HCT116 (cell line): ENCODE results near the gene TMEM151A. TPM values are rescaled to one million over a fixed set of nuclear protein-coding genes. Genes with fewer than 3 reads are reported as not detected.

Experiments used
- ATAC-seq: fragments of 200-7000 bp; cut with Tn5 transposase; 2 replicates; pipeline ENCODE4 v1.9.1; 2020; ENCODE audit warnings: mild to moderate bottlenecking, moderate library complexity
- BruUV-seq: library from RNA; stranded (reverse); fragments of 400-500 nt; replicated peaks from 2 replicates; lab custom pipeline; 2021; lab: Mats Ljungman, UMichigan
- CTCF ChIA-PET: fragments of 300-600 bp; sonication (Branson Sonifier 250); formaldehyde crosslinking; loops from one replicate; lab custom pipeline; 2021; ENCODE audit warnings: antibody characterized with exemption; lab: Charles Lee
- POLR2A ChIA-PET: fragments of 300-600, 350-600 bp; sonication (Branson Sonifier 250); formaldehyde crosslinking; loops from one replicate; lab custom pipeline; 2021; ENCODE audit warnings: antibody characterized with exemption; lab: Charles Lee
- RAD21 ChIA-PET, 2 experiments: fragments of 300-600 bp; sonication (Branson Sonifier 250); formaldehyde crosslinking; loops; one replicate each; lab custom pipeline; 2023; ENCODE audit warnings: low total read pairs in 2 of 2; ENCODE audit not compliant: uncharacterized antibody in 2 of 2, unreplicated experiment in 2 of 2, low non-redundant PET in 1 of 2; lab: Charles Lee
- DNase-seq: peaks from one replicate; pipeline ENCODE4 v3.0.0-alpha.2; 2010; ENCODE audit warnings: low read depth, low spot score
- H2AFZ ChIP-seq: fragments of 200-600 bp; shearing (Covaris generic), sonication (generic); 2 replicates; pipeline ENCODE4 v1.6.1; 2017; ENCODE audit warnings: low read depth, mixed run types, mixed read lengths, antibody characterized with exemption, low read length; ENCODE audit not compliant: poor library complexity, severe bottlenecking
- H3K27ac ChIP-seq: 2 replicates; pipeline ENCODE4 v1.5.1; 2012; ENCODE audit warnings: low read depth, low read length
- H3K27me3 ChIP-seq: fragments of 200-600 bp; sonication (generic); 2 replicates; pipeline ENCODE4 v1.6.1; 2016; ENCODE audit warnings: mixed run types, low read length, mixed read lengths; ENCODE audit not compliant: insufficient read depth
- H3K36me3 ChIP-seq, 2 experiments: fragments of 200-500 bp in 1 of 2; fragments of 200-600 bp in 1 of 2; sonication (Bioruptor generic) in 1 of 2; sonication (generic) in 1 of 2; 2 replicates each; pipeline versions ENCODE4 v1.5.1 to v1.6.1; 2014 to 2016; ENCODE audit warnings: low read length in 2 of 2, inconsistent platforms in 1 of 2, mixed read lengths in 1 of 2, mixed run types in 1 of 2; ENCODE audit not compliant: insufficient read depth in 2 of 2, control insufficient read depth in 1 of 2
- H3K4me1 ChIP-seq, 2 experiments: fragments of 200-600 bp in 1 of 2; sonication (generic) in 1 of 2; 2 replicates each; pipeline versions ENCODE4 v1.5.1 to v1.6.1; 2012 to 2017; ENCODE audit warnings: low read length in 2 of 2, inconsistent platforms in 1 of 2, mild to moderate bottlenecking in 1 of 2, mixed read lengths in 1 of 2, mixed run types in 1 of 2, moderate library complexity in 1 of 2; ENCODE audit not compliant: insufficient read depth in 2 of 2, control insufficient read depth in 1 of 2
- H3K4me2 ChIP-seq: fragments of 200-600 bp; sonication (generic); 2 replicates; pipeline ENCODE4 v1.6.1; 2017; ENCODE audit warnings: mixed run types, low read length, mixed read lengths
- H3K4me3 ChIP-seq, 2 experiments: fragments of 200-600 bp in 1 of 2; sonication (generic) in 1 of 2; replicated peaks in 1 of 2; 2 replicates each; pipeline ENCODE4 v1.5.1; 2011 to 2016; ENCODE audit warnings: low read length in 2 of 2, control low read depth in 1 of 2, low read depth in 1 of 2, mild to moderate bottlenecking in 1 of 2, mixed read lengths in 1 of 2, mixed run types in 1 of 2
- H3K79me2 ChIP-seq: fragments of 200-600 bp; sonication (generic); 2 replicates; pipeline ENCODE4 v1.6.1; 2017; ENCODE audit warnings: mild to moderate bottlenecking, mixed run types, low read length, moderate library complexity, mixed read lengths; ENCODE audit not compliant: insufficient read depth
- H3K9ac ChIP-seq: fragments of 200-600 bp; sonication (generic); 2 replicates; pipeline ENCODE4 v1.6.1; 2016; ENCODE audit warnings: low read length, mixed read lengths
- H3K9me2 ChIP-seq: fragments of 200-600 bp; sonication (generic), shearing (Covaris generic); 2 replicates; pipeline ENCODE4 v1.6.1; 2017; ENCODE audit warnings: mixed run types, mild to moderate bottlenecking, moderate library complexity; ENCODE audit not compliant: insufficient read depth
- H3K9me3 ChIP-seq, 2 experiments: fragments of 200-500 bp in 1 of 2; fragments of 200-600 bp in 1 of 2; sonication (Bioruptor generic) in 1 of 2; sonication (generic) in 1 of 2; 2 replicates each; pipeline ENCODE4 v1.6.1; 2014 to 2017; ENCODE audit warnings: low read length in 2 of 2, mixed read lengths in 2 of 2, inconsistent platforms in 1 of 2, low read depth in 1 of 2, mild to moderate bottlenecking in 1 of 2, mixed run types in 1 of 2, moderate library complexity in 1 of 2; ENCODE audit not compliant: control insufficient read depth in 1 of 2, insufficient read depth in 1 of 2
- H4K20me1 ChIP-seq: fragments of 200-600 bp; sonication (generic), shearing (Covaris generic); 2 replicates; pipeline ENCODE4 v1.6.1; 2017; ENCODE audit warnings: mixed run types, mild to moderate bottlenecking, moderate library complexity; ENCODE audit not compliant: insufficient read depth
- ATF3 ChIP-seq: IDR thresholded peaks from 2 replicates; pipeline ENCODE4 v1.6.1; 2012
- EGR1 ChIP-seq: IDR thresholded peaks from 2 replicates; pipeline ENCODE4 v1.6.1; 2012; ENCODE audit warnings: low read depth
- ELF1 ChIP-seq: IDR thresholded peaks from 2 replicates; pipeline ENCODE4 v1.6.1; 2012; ENCODE audit warnings: low read depth, borderline replicate concordance
- EZH2 ChIP-seq: fragments of 200-600 bp; sonication (generic); IDR thresholded peaks from 2 replicates; pipeline ENCODE4 v1.6.1; 2017; ENCODE audit warnings: antibody characterized with exemption, mixed run types
- EZH2phosphoT487 ChIP-seq: fragments of 200-600 bp; IDR thresholded peaks from 2 replicates; pipeline ENCODE4 v1.6.1; 2018; ENCODE audit warnings: antibody characterized with exemption, borderline replicate concordance
- FOSL1 ChIP-seq: IDR thresholded peaks from 2 replicates; pipeline ENCODE4 v1.6.1; 2012; ENCODE audit warnings: low read depth
- JUND ChIP-seq: IDR thresholded peaks from 2 replicates; pipeline ENCODE4 v1.6.1; 2012
- MAX ChIP-seq: IDR thresholded peaks from 2 replicates; pipeline ENCODE4 v1.6.1; 2012
- POLR2A ChIP-seq: IDR thresholded peaks from 2 replicates; pipeline ENCODE4 v1.7.0; 2011; ENCODE audit warnings: borderline replicate concordance; ENCODE audit not compliant: insufficient read depth, insufficient read length; ENCODE audit errors: extremely low read depth
- POLR2AphosphoS5 ChIP-seq: IDR thresholded peaks from 2 replicates; pipeline ENCODE4 v1.6.1; 2011; ENCODE audit warnings: mild to moderate bottlenecking, low read depth, low read length, moderate library complexity
- RAD21 ChIP-seq: IDR thresholded peaks from 2 replicates; pipeline ENCODE4 v1.6.1; 2012; ENCODE audit warnings: low read depth, mild to moderate bottlenecking
- REST ChIP-seq: IDR thresholded peaks from 2 replicates; pipeline ENCODE4 v1.6.1; 2012; ENCODE audit warnings: low read depth
- SP1 ChIP-seq: IDR thresholded peaks from 2 replicates; pipeline ENCODE4 v1.6.1; 2012; ENCODE audit warnings: low read depth
- SRF ChIP-seq: IDR thresholded peaks from 2 replicates; pipeline ENCODE4 v1.6.1; 2012; ENCODE audit warnings: low read depth
- TCF7L2 ChIP-seq: IDR thresholded peaks from 2 replicates; pipeline ENCODE4 v1.7.0; 2011; ENCODE audit warnings: borderline replicate concordance, inconsistent platforms; ENCODE audit not compliant: insufficient read depth, insufficient read length; ENCODE audit errors: extremely low read depth
- YY1 ChIP-seq: IDR thresholded peaks from 2 replicates; pipeline ENCODE4 v1.6.1; 2011; ENCODE audit warnings: low read length, low read depth, moderate library complexity, mild to moderate bottlenecking; ENCODE audit not compliant: insufficient replicate concordance; ENCODE audit errors: extremely low read depth
- ZBTB33 ChIP-seq: IDR thresholded peaks from 2 replicates; pipeline ENCODE4 v1.6.1; 2011; ENCODE audit warnings: mild to moderate bottlenecking, low read length, moderate library complexity; ENCODE audit not compliant: insufficient replicate concordance; ENCODE audit errors: extremely low read depth
- ZFX ChIP-seq: fragments of 450-650 bp; IDR thresholded peaks from 2 replicates; pipeline ENCODE4 v1.6.1; 2017
- intact Hi-C: fragments of 100-400 bp; cut with micrococcal nuclease; formaldehyde crosslinking; loops from 2 replicates; pipeline ENCODE4 v1.10.0; 2022
- total RNA-seq: library from RNA; stranded (reverse); gene quantifications from one replicate; pipeline ENCODE4 v1.2.1, GENCODE V29; 2021; ENCODE audit not compliant: unreplicated experiment

Gene TMEM151A
- total RNA-seq, 1 experiment from 2014 or later, result 5.9 TPM

GRCh38 chr11:66344550-66345315, 53.0 kb downstream of the TMEM151A start, which contains the start of gene BRMS1:
BRMS1 (minus strand) TSS chr11:66345104; CDS start chr11:66342234, 2,870 bp downstream.
- intact Hi-C loops, result no loop called here
- peak; percentile 72; the same call in 1 of the 2 replicates for TF ChIP-seq MAX
- peak; percentile 82 for TF ChIP-seq POLR2A
- TF ChIP-seq ZFX, result peak; percentile 95
- TF ChIP-seq YY1, result peak; percentile 48
- TF ChIP-seq REST, result no peak
- peak; percentile 74 for TF ChIP-seq TCF7L2
- TF ChIP-seq EZH2phosphoT487, result no peak
- no peak for TF ChIP-seq FOSL1
- peak; percentile 91; the same call in 1 of the 2 replicates for TF ChIP-seq SRF
- peak; percentile 97; the same call in 1 of the 2 replicates for TF ChIP-seq ELF1
- TF ChIP-seq JUND, result no peak
- no peak for TF ChIP-seq ZBTB33
- TF ChIP-seq ATF3, result no peak
- no peak for TF ChIP-seq EGR1
- TF ChIP-seq SP1, result peak; percentile 70
- TF ChIP-seq POLR2AphosphoS5, result peak; percentile 95
- TF ChIP-seq RAD21, result no peak
- TF ChIP-seq EZH2, result no peak

More at GRCh38 chr11:66344550-66345315, 53.0 kb downstream of the TMEM151A start, which contains the start of gene BRMS1:
- peaks cover 8 to 12% of the 10 kb centered on the region in 2 experiments; a peak in 3 of 4 replicates for H3K36me3 ChIP-seq
- DNase-seq (peak; percentile 95), ATAC-seq (peak; percentile 70)
- peak within 1 kb of the TSS; percentile 72 to 87 for H3K4me3 ChIP-seq
- H3K9me3 ChIP-seq, result no peaks in the 10 kb centered on the region
- peak within 1 kb of the TSS; percentile 76 for H3K27ac ChIP-seq
- RAD21 ChIA-PET, result no interaction called here
- BruUV-seq, result no TSS peak
- POLR2A ChIA-PET, result interaction anchor here (1.2 to 2.1 kb wide), 4 partner anchors 9 to 56 kb away, joined by 3 to 7 read pairs (median 6); partner anchors contain the start of genes RIN1 and YIF1A
- no peaks in the 10 kb centered on the region for H4K20me1 ChIP-seq
- peak within 1 kb of the TSS; percentile 77 for H3K9ac ChIP-seq
- peak within 1 kb of the TSS; percentile 89 for H3K4me2 ChIP-seq
- H3K9me2 ChIP-seq, result no peaks in the 10 kb centered on the region
- CTCF ChIA-PET, result interaction anchor here (1.4 to 2.1 kb wide), 2 partner anchors 32 to 44 kb away, joined by 3 to 4 read pairs; no protein-coding TSS in a partner anchor
- peaks cover 14 to 34% of the 10 kb centered on the region in 2 experiments for H3K4me1 ChIP-seq
- peaks cover 22% of the 10 kb centered on the region for H3K79me2 ChIP-seq
- H3K27me3 ChIP-seq, result no peaks in the 10 kb centered on the region
- no peak within 1 kb of the TSS for H2AFZ ChIP-seq
